ENCODE measurements around the gene HIVEP3.

The HIVEP3 gene

GRCh38 chr1:41711581-41711980 is 207.1 kb downstream of the HIVEP3 start:
- Mint-ChIP-seq H3K4me3 (no peak overlapping the region), H3K27me3 (no peaks in the 10 kb centered on the region), H3K9me3 (no peaks in the 10 kb centered on the region), H3K4me1 (peaks cover 36 to 49% of the 10 kb centered on the region in 2 donors), H3K36me3 (peaks cover 0 to 3% of the 10 kb centered on the region in 2 donors), H3K27ac (no peak overlapping the region)
- DNase-seq: no peak
- ATAC-seq (replicated peaks): no peak

GRCh38 chr1:41710980-41711379 is 207.7 kb downstream of the HIVEP3 start:
- no peak overlapping the region for H3K4me3 Mint-ChIP-seq
- ATAC-seq (replicated peaks): no peak
- peaks cover 0 to 3% of the 10 kb centered on the region in 2 donors for H3K36me3 Mint-ChIP-seq
- no peaks in the 10 kb centered on the region for H3K27me3 Mint-ChIP-seq
- H3K27ac Mint-ChIP-seq: no peak overlapping the region
- no peak for DNase-seq
- no peaks in the 10 kb centered on the region for H3K9me3 Mint-ChIP-seq
- H3K4me1 Mint-ChIP-seq: peaks cover 36 to 46% of the 10 kb centered on the region in 2 donors

- Mint-ChIP-seq H3K36me3 (peaks cover 0 to 3% of the 10 kb centered on the region in 2 donors), H3K9me3 (no peaks in the 10 kb centered on the region), H3K4me3 (no peak overlapping the region), H3K27ac (no peak overlapping the region), H3K4me1 (peaks cover 34 to 43% of the 10 kb centered on the region in 2 donors), H3K27me3 (no peaks in the 10 kb centered on the region)
- ATAC-seq (replicated peaks) (peak; percentile 39 to 59), DNase-seq (no peak)
Observed at GRCh38 chr1:41709873-41710272, 208.8 kb downstream of the HIVEP3 start.

GRCh38 chr1:41709331-41709730 is 209.4 kb downstream of the HIVEP3 start:
- Mint-ChIP-seq H3K9me3 (no peaks in the 10 kb centered on the region), H3K4me3 (no peak overlapping the region), H3K36me3 (peaks cover 0 to 3% of the 10 kb centered on the region in 2 donors), H3K4me1 (peaks cover 34 to 43% of the 10 kb centered on the region in 2 donors), H3K27me3 (no peaks in the 10 kb centered on the region), H3K27ac (no peak overlapping the region)
- DNase-seq: no peak
- ATAC-seq (replicated peaks): no peak

GRCh38 chr1:41708332-41708731 is 210.4 kb downstream of the HIVEP3 start:
- no peak for DNase-seq
- peak; percentile 87 to 94 for ATAC-seq (replicated peaks)
- no peaks in the 10 kb centered on the region for H3K27me3 Mint-ChIP-seq
- no peak overlapping the region for H3K4me3 Mint-ChIP-seq
- peaks cover 0 to 3% of the 10 kb centered on the region in 2 donors for H3K36me3 Mint-ChIP-seq
- peaks cover 31 to 43% of the 10 kb centered on the region in 2 donors for H3K4me1 Mint-ChIP-seq
- H3K27ac Mint-ChIP-seq: no peak overlapping the region
- H3K9me3 Mint-ChIP-seq: no peaks in the 10 kb centered on the region

- Mint-ChIP-seq H3K9me3 (no peaks in the 10 kb centered on the region), H3K4me1 (peaks cover 30 to 39% of the 10 kb centered on the region in 2 donors), H3K4me3 (no peak overlapping the region), H3K27me3 (no peaks in the 10 kb centered on the region), H3K36me3 (peaks cover 0 to 3% of the 10 kb centered on the region in 2 donors), H3K27ac (no peak overlapping the region)
- ATAC-seq (replicated peaks): no peak
- no peak for DNase-seq
Observed at GRCh38 chr1:41707793-41708192, 210.9 kb downstream of the HIVEP3 start.

GRCh38 chr1:41705798-41706197 is 212.9 kb downstream of the HIVEP3 start:
- H3K9me3 Mint-ChIP-seq: no peaks in the 10 kb centered on the region
- no peak overlapping the region for H3K4me3 Mint-ChIP-seq
- peaks cover 0 to 3% of the 10 kb centered on the region in 2 donors for H3K36me3 Mint-ChIP-seq
- peaks cover 27 to 36% of the 10 kb centered on the region in 2 donors for H3K4me1 Mint-ChIP-seq
- DNase-seq: no peak
- ATAC-seq (replicated peaks): no peak
- H3K27me3 Mint-ChIP-seq: no peaks in the 10 kb centered on the region
- H3K27ac Mint-ChIP-seq: no peak overlapping the region

- ATAC-seq (replicated peaks): no peak
- Mint-ChIP-seq H3K9me3 (no peaks in the 10 kb centered on the region), H3K4me1 (peaks cover 18 to 21% of the 10 kb centered on the region in 2 donors), H3K36me3 (peaks cover 0 to 3% of the 10 kb centered on the region in 2 donors), H3K4me3 (no peak overlapping the region), H3K27me3 (no peaks in the 10 kb centered on the region), H3K27ac (no peak overlapping the region)
- DNase-seq: no peak
Observed at GRCh38 chr1:41704196-41704595, 214.5 kb downstream of the HIVEP3 start.

- no peak overlapping the region for H3K27ac Mint-ChIP-seq
- H3K27me3 Mint-ChIP-seq: no peaks in the 10 kb centered on the region
- H3K36me3 Mint-ChIP-seq: peaks cover 0 to 3% of the 10 kb centered on the region in 2 donors
- no peaks in the 10 kb centered on the region for H3K9me3 Mint-ChIP-seq
- H3K4me1 Mint-ChIP-seq: peaks cover 21% of the 10 kb centered on the region in 2 donors
- H3K4me3 Mint-ChIP-seq: no peak overlapping the region
- ATAC-seq (replicated peaks) (no peak), DNase-seq (no peak)
Observed at GRCh38 chr1:41702771-41703170, 216.0 kb downstream of the HIVEP3 start.

GRCh38 chr1:41700986-41701535 is 217.7 kb downstream of the HIVEP3 start:
- Mint-ChIP-seq H3K9me3 (no peaks in the 10 kb centered on the region), H3K4me3 (no peak overlapping the region), H3K27ac (no peak overlapping the region), H3K27me3 (no peaks in the 10 kb centered on the region), H3K36me3 (no peaks in the 10 kb centered on the region), H3K4me1 (peaks cover 11 to 15% of the 10 kb centered on the region in 2 donors)
- no peak for DNase-seq
- ATAC-seq (replicated peaks): no peak

GRCh38 chr1:41700581-41700980 is 218.1 kb downstream of the HIVEP3 start:
- ATAC-seq (replicated peaks): no peak
- no peak overlapping the region for H3K27ac Mint-ChIP-seq
- H3K9me3 Mint-ChIP-seq: no peaks in the 10 kb centered on the region
- no peaks in the 10 kb centered on the region for H3K27me3 Mint-ChIP-seq
- no peak overlapping the region for H3K4me3 Mint-ChIP-seq
- peaks cover 11 to 15% of the 10 kb centered on the region in 2 donors for H3K4me1 Mint-ChIP-seq
- DNase-seq: no peak
- H3K36me3 Mint-ChIP-seq: no peaks in the 10 kb centered on the region

- Mint-ChIP-seq H3K4me3 (no peak overlapping the region), H3K27ac (peak overlapping the region; percentile 6), H3K27me3 (no peaks in the 10 kb centered on the region), H3K9me3 (no peaks in the 10 kb centered on the region), H3K36me3 (no peaks in the 10 kb centered on the region), H3K4me1 (peaks cover 11 to 14% of the 10 kb centered on the region in 2 donors)
- ATAC-seq (replicated peaks) (no peak), DNase-seq (no peak)
Observed at GRCh38 chr1:41699861-41700248, 218.9 kb downstream of the HIVEP3 start.

GRCh38 chr1:41698916-41699860 is 219.5 kb downstream of the HIVEP3 start:
- Mint-ChIP-seq H3K9me3 (no peaks in the 10 kb centered on the region), H3K4me1 (peaks cover 11 to 14% of the 10 kb centered on the region in 2 donors), H3K27ac (peak overlapping the region; percentile 93), H3K36me3 (no peaks in the 10 kb centered on the region), H3K27me3 (no peaks in the 10 kb centered on the region), H3K4me3 (peak overlapping the region in 1 of 2 donors; percentile 30)
- ATAC-seq (replicated peaks) (peak; percentile 67 to 95), DNase-seq (peak; percentile 28)

GRCh38 chr1:41696381-41696780 is 222.3 kb downstream of the HIVEP3 start:
- Mint-ChIP-seq H3K27me3 (no peaks in the 10 kb centered on the region), H3K27ac (no peak overlapping the region), H3K4me1 (peaks cover 11 to 14% of the 10 kb centered on the region in 2 donors), H3K4me3 (no peak overlapping the region), H3K9me3 (no peaks in the 10 kb centered on the region), H3K36me3 (no peaks in the 10 kb centered on the region)
- ATAC-seq (replicated peaks) (no peak), DNase-seq (no peak)

All from stimulated activated naive B cell treated with anti-CD40 and anti-IgM and Interleukin-4, amounts not matched to agents 10 μg/mL and 1 μg/mL and 100 μg/mL, for 72 hours (primary cell).